Progenitor cell of endocrine pancreas (in vitro differentiated cells): ENCODE measurements around the gene CNOT1. TPM values are rescaled to one million over a fixed set of nuclear protein-coding genes. Genes with fewer than 3 reads are reported as not detected.
"Not testable (repeated sequence)": the region's sequence is repeated elsewhere in the genome, so short reads cannot be mapped to it uniquely, and the experiment has no call there.

Experiments used
- DNase-seq: peaks from one replicate; pipeline ENCODE4 v3.0.0; 2021; ENCODE audit warnings: low spot score; ENCODE audit not compliant: unreplicated experiment
- H3K27ac Mint-ChIP-seq: 2 replicates; pipeline ENCODE4 v1.8.0; 2021; ENCODE audit warnings: mild to moderate bottlenecking, moderate library complexity, mixed read lengths
- H3K27me3 Mint-ChIP-seq: 2 replicates; pipeline ENCODE4 v1.8.0; 2021; ENCODE audit warnings: mixed read lengths
- H3K36me3 Mint-ChIP-seq: 2 replicates; pipeline ENCODE4 v1.8.0; 2022; ENCODE audit warnings: mixed read lengths; ENCODE audit not compliant: insufficient read depth
- H3K4me1 Mint-ChIP-seq: 2 replicates; pipeline ENCODE4 v1.8.0; 2021; ENCODE audit warnings: low read depth, mixed read lengths
- H3K4me3 Mint-ChIP-seq: 2 replicates; pipeline ENCODE4 v1.8.0; 2021; ENCODE audit warnings: low read depth, mild to moderate bottlenecking, moderate library complexity, mixed read lengths
- H3K9me3 Mint-ChIP-seq: 2 replicates; pipeline ENCODE4 v1.8.0; 2021; ENCODE audit warnings: low read depth, mixed read lengths
- total RNA-seq: library from RNA; stranded (reverse); gene quantifications from 2 replicates; pipeline ENCODE4 v1.2.1, GENCODE V29; 2021
- TF ChIP-seq, protein P1 (sequence below): fragments of 200-600 bp; sonication (generic); IDR thresholded peaks from one replicate; pipeline ENCODE4 v1.5.0; 2021; ENCODE audit warnings: antibody characterized with exemption, mild to moderate bottlenecking; ENCODE audit not compliant: unreplicated experiment

CNOT1 gene
- total RNA-seq, 1 donor from 2014 or later = 235 TPM

DNA sequence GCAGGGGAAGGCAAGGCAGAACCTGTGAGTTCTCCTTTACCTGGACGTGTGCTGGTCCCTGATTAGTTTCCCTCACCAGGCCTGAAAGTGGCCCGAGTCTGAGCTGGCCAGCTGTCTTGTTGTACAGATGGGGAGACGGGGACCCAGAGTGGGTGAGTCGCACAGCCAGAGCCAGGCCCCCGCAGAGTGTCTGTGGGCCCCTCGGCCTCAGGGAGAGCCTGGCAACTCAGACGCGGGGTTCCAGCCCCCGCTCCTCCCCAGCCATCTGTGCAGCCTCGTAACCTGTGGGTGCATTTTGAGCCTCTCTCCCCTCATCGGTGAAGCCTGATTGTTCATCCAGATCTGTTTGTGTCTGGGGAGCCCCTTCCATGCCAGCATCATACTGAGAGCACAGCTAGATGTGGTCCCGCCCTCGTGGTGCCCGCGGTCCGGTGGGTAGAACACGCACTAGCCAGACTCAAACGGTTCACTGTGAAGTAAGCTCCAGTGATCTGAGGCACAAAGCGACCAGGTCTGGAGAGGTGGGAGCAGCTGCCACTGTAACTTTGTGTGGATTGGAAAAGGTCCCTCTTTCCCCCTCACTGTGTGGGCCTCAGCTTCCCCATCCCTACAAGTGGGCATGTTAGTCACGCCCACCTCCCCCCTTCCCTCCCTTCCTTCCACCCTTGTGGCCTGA, 135.7 kb downstream of the CNOT1 start:
- no peaks in the 10 kb centered on the region for H3K27me3 Mint-ChIP-seq
- peaks cover 1% of the 10 kb centered on the region for H3K4me1 Mint-ChIP-seq
- H3K4me3 Mint-ChIP-seq = no peak overlapping the region
- H3K36me3 Mint-ChIP-seq = no peaks in the 10 kb centered on the region
- TF ChIP-seq, protein P1, sequence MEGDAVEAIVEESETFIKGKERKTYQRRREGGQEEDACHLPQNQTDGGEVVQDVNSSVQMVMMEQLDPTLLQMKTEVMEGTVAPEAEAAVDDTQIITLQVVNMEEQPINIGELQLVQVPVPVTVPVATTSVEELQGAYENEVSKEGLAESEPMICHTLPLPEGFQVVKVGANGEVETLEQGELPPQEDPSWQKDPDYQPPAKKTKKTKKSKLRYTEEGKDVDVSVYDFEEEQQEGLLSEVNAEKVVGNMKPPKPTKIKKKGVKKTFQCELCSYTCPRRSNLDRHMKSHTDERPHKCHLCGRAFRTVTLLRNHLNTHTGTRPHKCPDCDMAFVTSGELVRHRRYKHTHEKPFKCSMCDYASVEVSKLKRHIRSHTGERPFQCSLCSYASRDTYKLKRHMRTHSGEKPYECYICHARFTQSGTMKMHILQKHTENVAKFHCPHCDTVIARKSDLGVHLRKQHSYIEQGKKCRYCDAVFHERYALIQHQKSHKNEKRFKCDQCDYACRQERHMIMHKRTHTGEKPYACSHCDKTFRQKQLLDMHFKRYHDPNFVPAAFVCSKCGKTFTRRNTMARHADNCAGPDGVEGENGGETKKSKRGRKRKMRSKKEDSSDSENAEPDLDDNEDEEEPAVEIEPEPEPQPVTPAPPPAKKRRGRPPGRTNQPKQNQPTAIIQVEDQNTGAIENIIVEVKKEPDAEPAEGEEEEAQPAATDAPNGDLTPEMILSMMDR = no peak
- no peak overlapping the region for H3K27ac Mint-ChIP-seq
- H3K9me3 Mint-ChIP-seq = no peaks in the 10 kb centered on the region
- no peak for DNase-seq

DNA sequence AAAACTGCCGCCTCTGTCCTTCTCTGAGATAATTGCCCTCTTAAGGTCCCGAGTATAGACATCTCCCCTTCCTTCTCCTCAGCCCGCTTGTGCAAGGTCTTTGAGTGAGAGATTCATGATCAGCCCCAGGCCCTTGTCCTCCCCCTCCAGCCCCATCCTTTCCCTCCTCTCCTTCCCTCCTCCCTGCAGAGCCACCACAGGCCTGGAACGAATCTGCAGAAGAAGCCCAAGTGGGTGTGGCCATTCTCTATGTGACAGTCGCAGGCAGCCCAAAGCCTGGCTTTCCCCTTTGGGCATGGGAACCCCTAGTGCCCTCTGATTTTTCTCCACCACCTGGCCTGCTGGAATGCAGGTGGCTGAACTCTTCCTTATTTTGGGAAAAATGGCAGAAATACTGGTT, 136.9 kb downstream of the CNOT1 start:
- no peak overlapping the region for H3K27ac Mint-ChIP-seq

DNA sequence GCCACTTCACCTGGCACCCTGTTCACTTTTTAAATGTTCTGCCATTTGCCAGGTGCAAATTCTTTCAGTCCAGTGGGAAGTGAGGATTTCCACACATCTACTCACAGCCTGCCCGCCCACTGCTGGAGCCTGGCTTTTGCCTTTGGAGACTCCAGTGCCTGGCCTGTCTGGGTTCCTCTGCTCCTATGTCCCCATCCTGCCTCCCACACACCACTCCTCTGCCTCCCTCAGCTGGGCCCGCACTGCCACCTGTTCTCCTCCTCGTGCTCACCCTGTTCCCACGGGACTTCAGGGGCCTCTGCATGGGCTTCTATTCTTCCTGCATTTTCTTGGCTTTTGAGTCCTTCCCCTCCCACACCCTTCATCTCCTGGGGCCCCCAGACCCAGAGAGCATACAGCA, 137.6 kb downstream of the CNOT1 start:
- H3K27ac Mint-ChIP-seq = no peak overlapping the region
- H3K4me3 Mint-ChIP-seq = no peak overlapping the region
- TF ChIP-seq, protein P1 = no peak
- DNase-seq = no peak
- H3K4me1 Mint-ChIP-seq = peaks cover 1% of the 10 kb centered on the region
- no peaks in the 10 kb centered on the region for H3K9me3 Mint-ChIP-seq
- no peaks in the 10 kb centered on the region for H3K27me3 Mint-ChIP-seq
- no peaks in the 10 kb centered on the region for H3K36me3 Mint-ChIP-seq

More for the DNA sequence above, 136.9 kb downstream of the CNOT1 start:
- no peak overlapping the region for H3K4me3 Mint-ChIP-seq
- no peaks in the 10 kb centered on the region for H3K9me3 Mint-ChIP-seq
- H3K36me3 Mint-ChIP-seq = no peaks in the 10 kb centered on the region
- TF ChIP-seq, protein P1 = no peak
- H3K4me1 Mint-ChIP-seq = peaks cover 1% of the 10 kb centered on the region
- no peaks in the 10 kb centered on the region for H3K27me3 Mint-ChIP-seq
- no peak for DNase-seq

DNA sequence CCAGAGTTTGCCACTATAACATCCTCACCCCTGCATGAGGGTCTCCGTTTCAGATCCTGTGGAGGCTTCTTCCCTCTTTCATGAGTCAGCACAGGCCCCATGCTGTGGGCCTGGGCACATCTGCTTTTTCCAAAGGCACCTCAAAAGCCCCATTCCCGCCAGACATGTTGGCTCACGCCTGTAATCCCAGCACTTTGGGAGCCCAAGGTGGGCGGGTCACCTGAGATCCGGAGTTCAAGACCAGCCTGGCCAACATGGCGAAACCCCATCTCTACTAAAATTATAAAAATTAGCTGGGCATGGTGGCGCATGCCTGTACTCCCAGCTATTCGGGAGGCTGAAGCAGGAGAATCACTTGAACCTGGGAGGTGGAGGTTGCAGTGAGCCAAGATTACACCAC, 139.1 kb downstream of the CNOT1 start:
- H3K27ac Mint-ChIP-seq, DNase-seq, H3K4me1 Mint-ChIP-seq, H3K27me3 Mint-ChIP-seq, H3K9me3 Mint-ChIP-seq, H3K36me3 Mint-ChIP-seq, H3K4me3 Mint-ChIP-seq: not testable (repeated sequence)

DNA sequence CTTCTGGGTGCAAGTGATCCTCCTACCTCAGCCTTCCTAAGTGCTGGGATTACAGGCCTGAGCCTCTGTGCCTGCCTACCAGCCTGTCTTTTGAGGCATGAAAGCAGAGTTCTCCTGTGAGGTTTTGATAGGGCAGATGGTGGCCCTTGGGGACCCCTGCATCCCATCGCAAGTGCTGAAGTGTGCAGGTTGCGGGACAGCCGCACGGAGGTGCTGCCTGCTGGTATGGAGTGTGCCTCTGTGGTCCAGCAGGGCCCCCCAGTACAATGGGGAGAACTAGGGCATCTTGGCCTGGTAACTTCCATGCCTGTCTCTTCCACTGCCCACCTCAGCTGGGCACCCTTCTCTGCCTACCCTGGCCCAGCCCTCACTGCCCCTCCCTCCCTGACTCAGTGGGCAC, 139.6 kb downstream of the CNOT1 start:
- H3K27ac Mint-ChIP-seq = no peak overlapping the region
- no peaks in the 10 kb centered on the region for H3K27me3 Mint-ChIP-seq
- no peaks in the 10 kb centered on the region for H3K36me3 Mint-ChIP-seq
- H3K4me1 Mint-ChIP-seq = peaks cover 1% of the 10 kb centered on the region
- no peak for DNase-seq
- H3K4me3 Mint-ChIP-seq = no peak overlapping the region
- TF ChIP-seq, protein P1 = no peak
- H3K9me3 Mint-ChIP-seq = no peaks in the 10 kb centered on the region

DNA sequence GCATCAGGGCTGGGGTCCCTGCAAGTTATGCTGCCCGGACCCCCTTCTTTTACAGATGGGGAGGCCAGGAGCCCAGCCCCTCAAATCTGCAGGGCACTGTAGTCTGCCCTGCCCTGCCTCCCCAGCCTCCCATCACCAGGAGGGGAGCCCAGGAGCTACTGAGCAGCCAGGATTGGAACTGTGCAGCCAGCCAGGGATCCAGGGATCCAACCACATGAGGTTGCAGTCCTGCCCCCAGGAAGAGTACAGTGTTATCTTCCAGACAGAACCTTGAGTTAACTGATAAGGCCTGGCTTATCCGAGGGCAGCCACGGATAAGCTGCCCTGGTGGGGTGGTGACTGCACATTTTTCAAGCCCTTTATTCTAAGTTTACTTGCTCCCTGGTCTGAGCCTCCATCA, 141.1 kb downstream of the CNOT1 start:
- Mint-ChIP-seq H3K36me3 (no peaks in the 10 kb centered on the region), H3K9me3 (no peaks in the 10 kb centered on the region), H3K4me1 (peaks cover 1% of the 10 kb centered on the region), H3K27me3 (no peaks in the 10 kb centered on the region), H3K4me3 (no peak overlapping the region), H3K27ac (no peak overlapping the region)
- DNase-seq = no peak
- TF ChIP-seq, protein P1 = no peak
